SKM-1 treated with dmso at 0.1 percent for 144 hours (cell line): ENCODE measurements around the gene PLCXD3.
"Not testable (repeated sequence)": the region's sequence is repeated elsewhere in the genome, so short reads cannot be mapped to it uniquely, and the experiment has no call there.

ENCODE experiments used
- DNase-seq: peaks from one replicate; lab custom pipeline; 2025; ENCODE audit not compliant: unreplicated experiment; lab: John Stamatoyannopoulos, UW

The PLCXD3 gene

DNA sequence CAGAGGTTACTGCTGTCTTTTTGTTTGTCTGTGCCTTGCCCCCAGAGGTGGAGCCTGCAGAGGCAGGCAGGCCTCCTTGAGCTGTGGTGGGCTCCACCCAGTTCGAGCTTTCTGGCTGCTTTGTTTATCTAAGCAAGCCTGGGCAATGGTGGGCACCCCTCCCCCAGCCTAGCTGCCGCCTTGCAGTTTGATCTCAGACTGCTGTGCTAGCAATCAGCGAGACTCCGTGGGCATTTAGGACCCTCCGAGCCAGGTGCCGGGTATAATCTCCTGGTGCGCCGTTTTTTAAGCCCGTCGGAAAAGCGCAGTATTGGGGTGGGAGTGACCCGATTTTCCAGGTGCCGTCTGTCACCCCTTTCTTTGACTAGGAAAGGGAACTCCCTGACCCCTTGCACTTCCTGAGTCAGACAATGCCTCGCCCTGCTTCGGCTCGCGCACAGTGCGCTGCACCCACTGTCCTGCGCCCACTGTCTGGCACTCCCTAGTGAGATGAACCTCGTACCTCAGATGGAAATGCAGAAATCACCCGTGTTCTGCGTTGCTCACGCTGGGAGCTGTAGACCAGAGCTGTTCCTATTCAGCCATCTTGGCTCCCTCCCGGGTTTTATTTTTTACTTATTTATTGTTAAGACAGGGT lies 16.8 kb downstream of the PLCXD3 start:
- not testable (repeated sequence) for DNase-seq

DNA sequence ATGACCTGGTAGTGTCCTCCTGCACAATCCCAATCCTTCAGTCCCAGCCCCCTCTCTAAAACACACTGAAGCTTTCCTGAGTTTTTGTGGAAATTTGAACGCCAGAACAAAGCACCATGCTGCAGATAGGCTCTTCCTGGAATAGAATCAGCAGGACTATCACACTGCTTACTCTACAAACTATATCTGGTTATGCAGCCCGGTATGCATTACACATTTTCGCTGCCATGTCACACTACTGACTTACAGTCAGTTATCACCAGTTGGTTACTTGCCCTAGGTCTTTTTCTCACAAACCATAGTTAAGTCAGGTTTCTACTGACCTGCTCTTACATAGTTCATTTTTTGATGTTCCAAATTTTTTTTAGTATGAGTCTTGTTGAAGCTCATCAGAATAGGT lies 24.9 kb downstream of the PLCXD3 start:
- DNase-seq = no peak

DNA sequence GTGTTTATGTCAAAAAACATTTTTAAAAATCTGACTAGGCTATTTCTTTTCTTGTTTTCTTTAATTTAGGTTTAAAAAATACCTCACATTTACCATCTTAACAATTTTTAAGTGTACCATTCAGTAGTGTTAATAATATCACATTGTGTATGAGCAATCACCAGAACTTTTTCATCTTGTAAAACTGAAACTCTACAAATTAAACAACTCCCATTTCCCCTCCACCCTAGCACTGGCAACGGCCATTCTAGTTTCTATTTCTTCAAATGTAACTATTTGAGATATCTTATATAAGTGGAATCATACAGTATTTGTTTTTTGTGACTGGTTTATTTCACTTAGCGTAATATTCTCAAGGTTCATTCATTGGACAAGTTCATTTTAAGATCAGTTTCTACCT lies 27.7 kb downstream of the PLCXD3 start:
- DNase-seq = no peak

DNA sequence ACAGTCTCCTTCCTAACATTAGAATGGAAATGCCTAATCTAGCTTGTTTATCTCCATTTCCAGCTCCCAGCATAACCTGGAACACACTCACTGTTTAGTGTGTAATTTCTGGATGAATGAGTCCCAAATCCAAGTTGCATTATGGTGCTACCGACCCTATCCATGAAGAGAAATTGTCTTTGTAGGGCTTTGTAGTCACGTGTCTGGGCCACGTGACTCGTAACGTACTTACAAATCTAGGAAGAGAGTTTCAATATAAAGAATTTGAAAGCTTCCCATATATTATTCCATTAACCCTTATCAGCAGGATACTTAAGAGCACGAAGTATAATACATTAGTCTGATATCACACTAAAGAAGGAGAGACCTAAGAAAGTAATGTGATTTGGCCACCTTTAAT lies 28.2 kb downstream of the PLCXD3 start:
- no peak for DNase-seq

DNA sequence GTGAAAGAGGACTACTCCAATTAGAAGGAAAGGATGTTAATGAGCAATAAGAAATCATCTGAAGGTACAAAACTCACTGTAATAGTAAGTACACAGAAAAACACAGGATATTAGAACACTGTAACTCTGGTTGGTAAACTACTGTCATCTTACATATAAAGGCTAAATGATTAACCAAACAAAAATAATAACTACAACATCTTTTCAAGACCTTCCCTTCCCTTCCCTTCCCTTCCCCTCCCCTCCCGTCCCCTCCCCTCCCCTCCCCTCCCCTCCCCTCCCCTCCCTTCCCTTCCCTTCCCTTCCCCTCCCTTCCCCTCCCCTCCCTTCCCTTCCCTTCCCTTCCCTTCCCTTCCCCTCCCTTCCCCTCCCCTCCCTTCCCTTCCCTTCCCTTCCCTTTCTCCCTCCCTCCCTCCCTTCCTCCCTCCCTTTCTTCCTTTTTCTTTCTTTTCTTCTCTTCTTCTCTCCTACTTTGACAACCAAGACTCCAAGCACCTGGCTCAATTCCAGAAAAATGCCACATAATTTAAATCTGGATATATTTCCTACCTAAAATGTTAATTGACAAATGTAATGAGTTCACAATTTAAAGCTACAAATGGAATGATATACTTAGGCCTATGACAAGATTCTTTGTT lies 38.7 kb downstream of the PLCXD3 start:
- not testable (repeated sequence) for DNase-seq

DNA sequence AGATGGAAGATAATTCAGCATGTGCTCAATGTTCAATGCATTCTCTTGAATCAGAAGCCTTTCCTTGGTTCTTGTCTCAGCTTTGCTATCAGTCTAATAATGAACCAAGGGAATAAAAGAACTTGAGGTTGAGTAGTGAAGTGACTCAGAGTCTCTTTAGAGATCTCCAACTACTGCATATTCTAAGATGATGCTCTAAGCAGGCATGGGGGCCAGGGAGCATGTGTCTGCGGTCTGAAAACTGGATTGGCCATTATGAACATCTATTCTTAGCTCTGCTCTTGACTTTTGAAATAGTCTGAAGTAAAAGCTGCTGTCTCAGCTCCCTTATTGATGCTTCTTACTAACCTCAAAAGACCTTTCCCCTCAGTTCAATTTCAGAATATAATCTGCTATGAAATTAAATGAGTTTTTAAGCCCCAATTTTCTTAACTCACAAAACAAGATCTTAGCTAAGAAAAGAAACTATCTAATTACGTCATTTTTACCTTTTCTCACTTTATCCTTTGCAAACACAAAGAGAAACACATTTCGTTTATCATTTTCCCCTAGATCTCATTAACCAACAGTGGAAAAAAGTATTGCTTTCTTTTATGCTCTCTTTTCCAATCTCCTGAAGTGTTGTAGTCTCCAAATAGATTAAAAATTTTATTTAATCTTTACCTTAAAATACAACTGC lies 44.8 kb downstream of the PLCXD3 start:
- DNase-seq = no peak

DNA sequence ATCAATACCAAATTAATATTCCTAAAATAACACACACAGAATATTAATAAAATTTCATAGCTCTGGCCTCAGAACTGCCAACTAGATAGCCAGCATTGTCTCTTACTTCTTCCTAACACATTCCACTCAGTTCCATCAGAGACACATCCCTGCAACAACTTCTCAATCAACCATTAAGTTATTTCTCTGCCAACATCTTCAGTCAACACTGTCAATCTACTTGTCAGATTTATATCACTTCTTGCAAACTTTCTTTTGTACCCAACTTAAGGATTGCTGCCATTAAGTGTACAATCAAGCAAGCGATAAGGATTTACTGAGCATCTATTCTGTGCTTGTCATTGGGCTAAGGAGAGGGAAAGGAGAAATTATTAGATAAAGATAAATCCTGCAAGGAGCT lies 50.8 kb downstream of the PLCXD3 start:
- no peak for DNase-seq

DNA sequence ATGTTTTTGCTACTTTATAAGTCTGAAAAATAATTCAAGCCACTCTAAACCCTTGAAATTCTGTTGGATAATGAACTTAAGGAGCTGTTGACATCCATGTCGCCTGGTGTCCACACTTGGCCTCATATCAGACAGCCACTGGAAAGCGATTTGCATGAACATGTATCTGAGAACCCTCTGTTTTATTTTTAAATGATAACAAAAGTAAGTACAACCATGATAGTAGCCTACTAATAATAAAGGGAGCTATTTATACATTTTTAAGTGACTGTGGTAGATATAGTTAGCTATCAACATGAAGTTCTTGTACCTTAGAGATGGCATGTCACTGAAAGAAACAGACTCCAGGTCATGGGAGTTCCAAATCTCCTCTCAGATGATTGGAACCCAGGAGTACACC lies 53.3 kb downstream of the PLCXD3 start:
- no peak for DNase-seq

DNA sequence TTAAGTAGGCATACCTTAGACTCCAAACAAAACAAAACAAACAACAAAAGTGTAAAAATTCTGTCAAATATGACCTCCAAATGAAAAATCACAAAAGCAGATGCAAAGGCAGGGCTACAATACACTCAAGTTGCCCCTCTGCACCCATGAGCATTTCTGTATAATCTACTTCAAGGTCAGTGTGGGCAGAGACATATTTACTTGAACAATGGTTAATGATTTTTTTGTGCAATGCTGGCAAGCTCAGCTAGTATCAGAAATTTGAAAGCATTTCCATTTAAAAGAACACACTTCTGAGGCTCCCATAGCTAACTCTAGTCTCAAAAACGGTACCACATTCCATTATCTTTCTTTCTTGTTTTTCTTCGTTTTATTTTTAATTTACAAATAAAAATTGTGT lies 57.9 kb downstream of the PLCXD3 start:
- DNase-seq = no peak

DNA sequence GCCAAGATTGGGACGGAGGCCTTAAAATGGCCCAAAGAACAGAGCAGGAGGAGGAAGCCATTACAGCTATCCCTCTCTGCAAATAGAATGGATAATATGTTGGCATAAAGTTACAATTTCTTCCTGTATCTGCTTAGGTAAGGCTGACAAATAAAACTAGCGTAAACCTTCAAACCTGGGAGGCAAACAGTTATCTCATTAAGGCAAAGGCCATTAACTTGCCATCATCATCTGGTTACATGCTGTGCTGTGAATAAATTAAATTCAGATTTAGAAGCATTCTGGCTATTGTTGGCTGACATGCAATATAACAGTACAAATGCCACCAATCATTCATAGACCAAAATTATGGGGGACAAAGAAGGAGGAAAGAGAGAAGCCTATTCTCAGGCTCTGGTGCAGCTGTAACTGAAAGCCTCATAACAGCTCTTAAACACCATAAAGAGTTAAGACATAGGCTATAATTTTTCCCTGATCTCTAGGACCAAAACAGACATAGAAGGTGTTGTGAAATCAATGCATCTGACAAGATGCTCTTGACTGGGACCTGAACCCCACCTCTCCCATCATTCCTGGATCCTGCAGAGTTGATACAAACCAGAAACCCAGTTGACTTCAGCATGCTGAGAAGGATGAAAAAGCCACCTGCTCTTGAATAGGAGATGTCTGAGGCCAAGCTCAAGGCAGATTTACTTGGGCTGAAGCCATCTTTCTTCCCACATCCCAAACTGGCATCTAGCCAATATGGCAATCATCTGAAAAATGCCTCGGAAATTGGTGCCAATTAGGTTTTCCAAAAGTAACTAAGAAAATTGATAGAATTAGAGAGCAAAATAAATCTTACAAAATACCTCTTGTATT lies 62.5 kb downstream of the PLCXD3 start:
- DNase-seq = no peak

DNA sequence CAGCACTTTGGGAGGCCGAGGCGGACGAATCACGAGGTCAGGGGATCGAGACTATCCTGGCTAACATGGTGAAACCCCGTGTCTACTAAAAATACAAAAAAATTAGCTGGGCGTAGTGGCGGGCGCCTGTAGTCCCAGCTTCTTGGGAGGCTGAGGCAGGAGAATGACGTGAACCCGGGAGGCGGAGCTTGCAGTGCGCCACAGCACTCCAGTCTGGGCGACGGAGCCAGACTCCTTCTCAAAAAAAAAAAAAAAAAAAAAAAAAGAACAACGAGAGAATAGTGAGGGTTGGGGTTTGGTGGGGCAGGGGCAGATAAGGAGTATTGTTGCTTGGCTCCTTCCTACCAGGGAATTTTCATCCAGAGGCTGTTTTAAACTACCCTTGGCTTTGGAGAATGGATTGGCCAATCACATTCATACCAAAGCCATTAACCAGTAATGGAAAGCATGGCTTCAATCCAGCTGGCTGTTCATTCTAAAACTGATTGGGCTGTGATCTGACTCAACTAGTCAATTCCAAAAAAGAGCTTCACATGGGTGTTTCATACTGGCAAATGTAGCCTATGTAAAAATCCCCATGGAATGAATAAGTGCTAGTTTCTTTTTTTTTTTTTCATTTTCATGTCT lies 64.4 kb downstream of the PLCXD3 start:
- DNase-seq = no peak

DNA sequence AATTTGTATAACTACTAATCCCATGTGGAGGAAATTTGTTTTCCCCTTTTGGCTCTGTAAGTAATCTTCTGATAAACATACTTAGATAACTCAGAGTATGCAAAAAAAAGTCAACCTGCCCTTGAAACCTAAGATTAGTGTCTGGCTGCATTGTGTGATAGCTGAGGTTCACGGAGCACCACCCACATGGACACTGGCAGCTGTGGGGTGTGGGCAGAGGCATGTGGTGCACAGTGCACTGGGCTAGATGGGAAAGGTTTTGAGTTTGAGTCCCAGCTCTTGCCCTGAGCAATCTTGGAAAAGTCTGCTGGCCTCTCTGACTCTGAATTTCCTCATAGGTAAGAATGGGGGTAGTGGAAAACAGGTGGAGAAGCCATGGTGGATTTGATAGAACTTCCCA lies 75.1 kb downstream of the PLCXD3 start:
- DNase-seq = no peak

DNA sequence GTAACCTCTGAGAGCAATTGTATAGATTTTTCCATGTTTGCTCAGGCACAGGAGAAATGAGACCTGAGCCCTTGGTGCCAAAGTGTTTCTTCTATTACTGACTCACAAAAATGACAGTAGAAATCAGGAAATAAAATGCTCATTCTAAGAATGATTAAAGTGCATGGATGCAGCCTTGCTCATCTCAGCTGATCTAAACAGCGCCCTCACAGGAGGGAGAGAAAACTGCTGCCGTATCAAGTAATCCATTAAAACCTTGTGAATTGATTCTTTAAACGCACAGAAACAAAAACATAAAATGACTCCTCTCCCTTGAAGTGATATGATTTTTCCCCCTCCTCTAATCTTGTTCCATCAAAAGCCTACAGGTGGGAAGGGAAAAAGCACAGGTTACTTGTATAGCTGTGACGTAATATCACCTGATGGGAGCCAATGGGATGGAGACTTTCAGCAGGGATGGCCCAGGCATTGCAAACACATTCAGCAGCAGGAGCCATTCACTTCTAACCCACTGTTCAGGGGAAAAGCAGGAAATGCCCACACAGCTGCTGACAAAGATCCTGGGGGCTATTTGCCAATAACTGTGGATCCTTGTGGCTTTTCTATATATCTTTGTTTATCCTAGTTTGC lies 76.7 kb downstream of the PLCXD3 start:
- DNase-seq = no peak

DNA sequence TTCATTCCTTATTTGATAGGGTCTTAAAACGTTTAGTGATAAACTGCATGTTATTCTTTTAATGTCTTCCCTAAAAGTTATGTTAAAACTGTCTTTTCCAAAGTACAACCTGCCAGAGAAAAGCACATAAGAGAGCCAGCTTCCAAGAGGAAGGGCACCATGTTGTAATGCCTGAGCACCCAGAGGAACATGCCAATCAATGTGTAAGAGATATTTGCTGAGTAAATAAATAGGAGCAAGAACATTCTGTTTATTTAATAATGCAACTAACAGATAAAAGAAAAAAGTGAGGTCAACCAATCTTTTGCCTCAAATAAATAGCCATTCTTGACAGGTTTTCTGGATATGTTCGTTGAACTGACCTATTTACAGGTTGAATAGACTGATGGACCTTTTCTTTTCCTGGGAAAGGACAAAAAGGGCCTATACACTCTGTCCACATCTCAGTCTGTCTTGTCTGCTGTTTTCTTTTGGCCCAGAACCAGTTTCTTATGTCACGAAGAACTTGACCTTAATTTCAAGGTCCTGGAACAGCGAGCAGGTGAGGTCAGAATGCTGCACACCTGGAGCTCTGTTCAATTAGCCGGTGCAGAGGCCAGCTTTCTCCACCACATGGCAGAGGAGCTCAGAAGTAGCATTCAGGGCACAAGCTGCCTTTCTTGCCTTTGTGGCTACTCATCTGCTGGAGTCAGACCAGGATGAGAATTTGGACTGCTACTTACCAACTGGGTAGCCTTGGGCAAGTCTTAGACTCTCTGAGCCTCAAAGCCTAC lies 77.7 kb downstream of the PLCXD3 start:
- no peak for DNase-seq

DNA sequence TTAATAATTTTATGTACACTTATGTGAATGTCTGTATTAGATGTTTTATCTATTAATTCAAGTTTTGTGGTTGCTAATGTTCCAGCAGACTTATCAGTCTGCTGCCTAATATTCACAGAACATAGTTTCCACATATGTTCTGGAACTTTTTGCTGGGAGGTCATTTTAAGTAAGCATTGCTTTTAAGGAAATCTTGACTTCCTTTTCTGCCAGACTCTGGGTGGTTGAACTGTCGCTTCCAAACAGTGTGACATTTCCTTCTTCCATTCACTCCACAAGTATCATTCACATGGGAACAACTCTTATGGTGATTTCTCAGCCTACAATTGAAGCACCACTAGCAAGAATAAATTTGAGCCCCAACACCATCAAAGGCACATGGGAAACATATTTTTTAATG lies 82.9 kb downstream of the PLCXD3 start:
- no peak for DNase-seq

DNA sequence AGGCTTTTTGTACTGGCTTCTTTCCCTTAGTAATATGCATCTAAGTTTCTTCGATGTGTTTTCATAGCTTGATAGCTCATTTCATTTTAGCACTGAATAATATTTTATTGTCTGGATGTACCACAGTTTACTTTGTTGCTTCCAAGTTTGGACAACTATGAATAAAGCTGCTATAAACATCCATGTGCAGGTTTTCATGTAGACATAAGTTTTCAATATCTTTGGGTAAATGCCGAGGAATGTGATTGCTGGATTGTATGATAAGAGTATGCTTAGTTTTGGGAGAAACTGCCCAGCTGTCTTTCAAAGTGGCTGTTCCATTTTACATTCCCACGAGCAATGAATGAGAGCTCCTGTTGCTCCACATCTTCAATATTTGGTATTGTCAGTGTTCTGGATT lies 84.7 kb downstream of the PLCXD3 start:
- no peak for DNase-seq

DNA sequence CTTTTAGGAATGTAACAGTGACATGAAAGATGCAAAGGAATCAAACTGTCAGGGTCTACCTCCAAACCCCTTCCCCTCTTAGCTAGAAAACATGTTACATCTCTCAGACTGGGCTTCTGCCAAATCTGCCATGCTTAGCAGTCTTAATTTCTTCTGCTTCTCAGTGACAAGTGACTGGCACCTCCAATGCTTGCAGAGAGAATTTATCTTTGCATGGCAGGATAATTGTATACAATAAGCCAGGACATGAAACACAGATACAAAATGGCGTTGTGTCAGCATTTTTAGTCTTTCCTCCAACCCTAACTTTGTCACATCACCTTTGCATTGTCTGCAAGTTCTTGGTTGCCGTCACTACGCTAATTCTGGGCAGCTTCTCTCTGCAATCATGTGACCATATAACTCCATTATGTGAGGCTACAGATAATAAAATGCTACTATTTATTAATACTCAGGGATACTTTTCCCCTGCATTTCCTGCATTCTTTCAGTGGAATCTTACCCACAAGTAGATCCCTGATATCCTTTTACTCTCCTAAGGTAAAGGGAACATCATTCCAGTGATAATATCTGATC lies 89.8 kb downstream of the PLCXD3 start:
- no peak for DNase-seq

DNA sequence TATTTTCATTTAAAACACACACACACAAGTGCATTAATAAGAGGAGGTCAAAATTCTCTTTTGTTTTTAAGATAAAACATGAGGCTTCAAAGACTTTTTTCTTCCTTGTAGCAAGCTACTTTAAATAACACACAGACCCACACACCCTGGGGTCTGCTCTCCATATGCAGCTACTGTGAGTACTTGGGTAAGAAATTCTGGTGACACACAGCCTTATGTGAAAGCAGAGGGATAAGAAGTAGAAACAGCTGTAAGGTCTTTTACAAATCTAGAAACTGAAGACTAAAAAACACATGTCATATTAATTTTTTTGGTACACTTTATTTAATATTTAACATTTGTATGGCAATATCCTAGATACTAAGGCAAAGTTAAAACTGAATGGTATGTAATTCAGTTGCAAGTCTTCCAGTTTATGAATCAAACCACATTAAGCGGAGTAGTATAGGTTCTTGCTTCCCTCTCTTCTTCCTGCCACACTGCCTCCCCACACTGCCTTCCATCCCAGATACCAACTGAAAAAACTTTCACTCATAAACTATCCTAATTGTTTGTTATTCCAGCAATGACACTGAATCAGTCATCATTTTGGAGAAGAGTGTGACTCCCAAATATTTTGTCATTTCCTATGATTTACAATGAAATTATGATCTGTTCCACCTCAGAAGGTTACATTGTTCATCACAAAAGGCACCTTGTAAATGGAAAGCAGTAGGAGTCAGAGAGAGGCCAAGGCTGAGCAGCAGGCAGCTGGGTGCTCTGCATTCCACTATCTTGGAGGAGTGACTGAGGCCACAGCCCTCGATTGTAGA lies 92.0 kb downstream of the PLCXD3 start:
- DNase-seq = no peak

DNA sequence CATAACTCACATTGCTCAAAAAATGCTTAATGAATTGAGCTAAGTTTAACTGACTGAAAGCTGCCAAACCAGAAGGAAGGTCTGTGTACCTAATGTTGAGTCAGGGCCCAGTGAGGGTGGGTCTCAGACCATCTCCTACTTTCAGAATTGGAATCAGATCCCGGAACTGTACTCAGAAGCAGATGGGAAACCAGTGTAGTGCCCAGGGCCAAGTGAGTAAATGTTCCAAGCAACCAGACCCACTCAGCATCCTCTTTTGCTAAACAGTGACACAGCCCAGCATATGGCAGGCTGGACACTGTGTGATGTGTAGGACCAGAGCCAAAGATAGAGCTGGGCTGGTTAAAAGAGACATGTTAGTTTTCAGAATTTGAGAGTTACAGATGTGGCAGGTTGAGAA lies 94.1 kb downstream of the PLCXD3 start:
- DNase-seq = no peak
